ENCODE data around the gene NRAP. TPM values are rescaled to one million over a fixed set of nuclear protein-coding genes. Genes with fewer than 3 reads are reported as not detected.

NRAP gene
- total and polyA plus RNA-seq, 2 donors, result 1.5 TPM; not detected in 1

DNA sequence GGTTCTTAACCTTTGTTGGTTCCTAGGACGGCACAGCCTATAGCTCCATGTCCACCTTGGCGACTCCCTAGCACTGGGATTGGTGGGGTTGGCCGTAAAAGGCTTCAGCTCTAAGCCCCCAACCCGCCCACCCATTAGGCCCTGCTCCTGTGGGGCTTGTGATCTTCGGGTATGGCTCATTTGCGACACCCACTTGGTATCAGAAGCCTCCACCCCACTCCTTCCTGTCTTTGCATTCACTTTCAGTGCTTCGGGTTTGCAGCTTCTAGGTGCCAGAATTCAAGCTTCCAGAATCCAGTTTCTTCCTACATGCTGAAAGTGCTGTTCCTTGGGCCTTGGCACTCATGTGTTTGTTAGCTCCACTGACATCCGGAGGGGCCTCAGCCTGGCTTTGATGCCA, 71.5 kb downstream of the NRAP start:
- Histone ChIP-seq H3K36me3 (ENCODE audit: insufficient read depth) (no peaks in the 10 kb centered on the region), H3K27ac (ENCODE audit: low read depth) (no peak overlapping the region), H3K4me1 (ENCODE audit: insufficient read depth) (no peaks in the 10 kb centered on the region), H3K4me3 (ENCODE audit: low read depth, low read length) (no peak overlapping the region)
- WGBS, result 64% methylated on average over 8 of the region's 8 CpGs
- DNase-seq (ENCODE audit: extremely low spot score), result no peak

DNA sequence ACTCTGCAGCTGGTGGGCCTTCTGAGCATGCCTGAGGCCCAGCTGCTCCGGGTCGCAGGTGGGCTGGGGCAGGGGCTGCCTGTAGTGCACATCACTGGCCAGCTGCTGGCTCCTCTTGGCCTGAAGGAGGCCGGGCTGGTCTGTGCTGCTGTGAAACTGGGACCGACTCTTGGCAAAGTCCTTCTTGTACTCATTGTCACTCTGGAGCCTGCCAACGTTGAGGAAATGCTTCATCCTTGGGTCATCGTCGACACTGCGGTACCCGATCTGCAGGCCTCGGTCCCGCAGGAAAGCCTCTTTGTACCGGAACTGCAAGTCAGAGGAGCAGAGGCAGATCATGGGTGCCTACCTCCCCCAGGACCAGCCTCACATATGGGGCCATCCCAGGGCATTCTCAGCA, 73.3 kb downstream of the NRAP start:
- H3K36me3 ChIP-seq (ENCODE audit: insufficient read depth), result no peaks in the 10 kb centered on the region
- H3K4me3 ChIP-seq (ENCODE audit: low read depth, low read length), result no peak overlapping the region
- no peaks in the 10 kb centered on the region for H3K4me1 ChIP-seq (ENCODE audit: insufficient read depth)
- H3K27ac ChIP-seq (ENCODE audit: low read depth), result no peak overlapping the region
- no peak for DNase-seq (ENCODE audit: extremely low spot score)
- WGBS, result 93% methylated on average over 12 of the region's 12 CpGs

DNA sequence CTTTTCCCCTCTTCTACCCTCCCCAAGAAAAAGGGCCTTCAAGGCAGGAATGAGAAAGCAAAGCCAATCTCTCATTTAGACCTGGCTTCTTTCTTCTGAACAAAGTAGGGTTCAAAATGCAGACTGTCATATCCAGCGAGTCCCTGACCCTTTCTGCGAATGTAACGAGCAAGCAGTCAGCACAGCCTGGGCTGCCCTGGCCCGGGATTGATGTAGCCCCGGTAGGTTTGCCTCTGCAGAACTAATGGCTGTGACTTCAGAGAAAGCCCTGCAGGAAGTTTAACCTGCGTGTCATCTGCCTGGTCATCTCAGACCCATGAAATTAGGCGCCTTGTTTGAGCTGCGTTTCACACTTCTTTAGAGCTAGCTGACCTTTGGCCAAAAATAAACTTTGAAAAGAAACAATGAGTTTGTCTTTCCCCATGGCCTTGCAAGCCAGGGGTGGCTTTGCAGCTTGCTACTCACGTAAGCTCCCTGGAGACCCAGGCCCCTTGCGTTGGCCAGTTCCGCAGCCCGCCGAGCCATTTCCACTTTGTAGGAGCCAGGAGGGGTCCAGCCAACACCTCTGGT, 74.6 kb downstream of the NRAP start:
- DNase-seq (ENCODE audit: extremely low spot score), result no peak
- no peak overlapping the region for H3K27ac ChIP-seq (ENCODE audit: low read depth)
- no peak overlapping the region for H3K4me3 ChIP-seq (ENCODE audit: low read depth, low read length)
- H3K4me1 ChIP-seq (ENCODE audit: insufficient read depth), result no peaks in the 10 kb centered on the region
- WGBS, result 76% methylated on average over 13 of the region's 13 CpGs
- H3K36me3 ChIP-seq (ENCODE audit: insufficient read depth), result no peaks in the 10 kb centered on the region

DNA sequence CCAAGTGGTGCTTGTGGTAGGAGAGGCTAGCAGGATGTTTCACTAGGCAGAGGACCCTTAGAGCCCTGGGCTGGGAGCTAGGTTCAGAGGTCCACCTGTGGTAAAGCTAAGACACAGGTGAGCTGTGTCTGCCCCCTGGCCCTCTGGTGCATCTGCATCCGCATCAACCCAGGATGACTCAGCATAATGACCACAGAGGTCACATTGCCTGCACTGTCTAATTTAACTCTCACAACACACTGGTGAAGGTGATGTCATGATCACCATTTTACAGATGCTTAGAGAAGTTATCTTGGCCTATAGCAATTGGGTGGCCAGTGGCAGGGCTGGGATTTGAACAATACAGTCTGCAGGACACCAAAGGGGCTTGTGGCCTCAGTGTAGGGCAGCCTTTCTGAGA, 77.9 kb downstream of the NRAP start:
- WGBS, result 45% methylated on average over 1 of the region's 1 CpG

DNA sequence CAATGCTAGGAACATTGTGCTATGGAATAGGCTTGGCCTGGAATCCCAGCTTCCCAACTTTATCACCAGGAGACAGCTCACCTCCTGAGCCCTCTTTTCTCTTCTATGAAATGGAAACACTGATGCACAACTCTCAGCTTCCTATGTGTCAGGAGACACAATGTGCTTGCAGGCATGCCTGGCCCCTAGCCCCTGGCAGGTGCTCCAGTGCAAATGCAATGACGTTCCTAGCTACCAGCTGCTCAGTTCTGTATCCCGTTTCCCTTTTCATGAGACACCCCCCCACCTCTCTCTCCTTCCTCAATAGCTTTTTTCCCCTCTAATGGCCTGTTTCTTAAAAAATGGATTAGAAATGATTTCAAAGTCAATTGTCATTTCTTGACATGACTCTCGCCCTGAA, 80.3 kb downstream of the NRAP start:
- Histone ChIP-seq H3K4me3 (ENCODE audit: low read depth, low read length) (no peak overlapping the region), H3K4me1 (ENCODE audit: insufficient read depth) (no peaks in the 10 kb centered on the region), H3K36me3 (ENCODE audit: insufficient read depth) (no peaks in the 10 kb centered on the region), H3K27ac (ENCODE audit: low read depth) (no peak overlapping the region)
- DNase-seq (ENCODE audit: extremely low spot score), result no peak
- 66% methylated on average over 3 of the region's 3 CpGs for WGBS

More for the DNA sequence above, 77.9 kb downstream of the NRAP start:
- no peak for DNase-seq (ENCODE audit: extremely low spot score)
- Histone ChIP-seq H3K4me3 (ENCODE audit: low read depth, low read length) (no peak overlapping the region), H3K27ac (ENCODE audit: low read depth) (no peak overlapping the region), H3K4me1 (ENCODE audit: insufficient read depth) (no peaks in the 10 kb centered on the region), H3K36me3 (ENCODE audit: insufficient read depth) (no peaks in the 10 kb centered on the region)

DNA sequence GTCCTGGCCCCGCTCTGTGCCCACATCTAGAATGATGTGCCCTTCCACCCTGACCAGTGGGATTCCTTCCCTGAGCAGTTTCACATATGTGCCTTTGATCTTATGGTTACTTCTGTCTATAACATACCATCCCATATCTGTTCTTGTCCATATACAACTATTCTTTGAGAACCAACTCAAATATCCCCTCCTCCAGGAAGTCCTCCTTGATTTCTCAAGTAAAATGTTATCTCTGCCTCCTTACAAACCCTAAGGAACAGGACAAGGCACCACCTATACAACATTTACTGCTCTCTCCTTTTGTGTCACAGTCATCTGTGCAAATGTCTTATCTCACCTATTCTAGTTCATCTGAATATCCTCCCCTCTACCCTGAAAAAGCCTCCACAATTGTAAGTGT, 82.7 kb downstream of the NRAP start:
- DNase-seq (ENCODE audit: extremely low spot score), result no peak
- 90% methylated on average over 1 of the region's 1 CpG for WGBS

DNA sequence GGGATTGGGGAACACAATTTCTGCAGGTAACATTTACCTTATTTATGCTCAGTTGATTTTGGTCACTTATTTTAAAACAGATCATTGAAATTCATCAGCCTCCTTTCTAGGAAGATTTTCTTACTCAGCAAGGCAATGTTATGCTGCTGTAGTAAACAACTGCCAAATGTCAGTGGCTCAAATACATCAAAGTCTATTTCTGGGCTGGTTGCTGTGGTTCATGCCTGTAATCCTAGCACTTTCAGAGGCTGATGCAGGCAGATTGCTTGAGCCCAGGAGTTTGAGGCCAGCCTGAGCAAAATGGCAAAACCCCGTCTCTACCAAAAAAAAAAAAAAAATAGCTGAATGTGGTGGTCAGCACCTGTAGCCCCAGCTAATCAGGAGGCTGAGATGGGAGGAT, 85.1 kb downstream of the NRAP start:
- H3K4me3 ChIP-seq (ENCODE audit: low read depth, low read length), result no peak overlapping the region
- no peak for DNase-seq (ENCODE audit: extremely low spot score)
- no peak overlapping the region for H3K27ac ChIP-seq (ENCODE audit: low read depth)
- WGBS, result 92% methylated on average over 1 of the region's 1 CpG
- H3K4me1 ChIP-seq (ENCODE audit: insufficient read depth), result no peaks in the 10 kb centered on the region
- H3K36me3 ChIP-seq (ENCODE audit: insufficient read depth), result no peaks in the 10 kb centered on the region

More for the DNA sequence above, 82.7 kb downstream of the NRAP start:
- no peaks in the 10 kb centered on the region for H3K4me1 ChIP-seq (ENCODE audit: insufficient read depth)
- no peak overlapping the region for H3K4me3 ChIP-seq (ENCODE audit: low read depth, low read length)
- H3K36me3 ChIP-seq (ENCODE audit: insufficient read depth), result no peaks in the 10 kb centered on the region
- no peak overlapping the region for H3K27ac ChIP-seq (ENCODE audit: low read depth)

DNA sequence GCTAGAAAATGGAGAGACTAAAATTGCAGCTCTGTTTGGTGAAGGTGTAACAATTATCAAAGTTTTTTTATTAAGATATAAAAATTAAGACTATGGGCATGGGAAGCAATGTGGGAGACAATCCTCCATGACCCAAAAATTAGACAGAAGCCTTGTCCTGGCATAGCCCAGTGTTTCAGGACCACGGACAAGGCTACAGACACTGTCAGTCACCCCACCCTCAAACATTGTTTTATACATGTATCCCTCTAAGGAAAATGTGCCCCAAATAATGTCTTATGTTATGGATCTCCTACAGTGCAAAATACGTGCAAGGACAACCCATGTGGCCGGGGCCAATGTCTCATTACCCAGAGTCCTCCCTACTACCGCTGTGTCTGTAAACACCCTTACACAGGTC, 87.0 kb downstream of the NRAP start:
- no peak for DNase-seq (ENCODE audit: extremely low spot score)
- H3K27ac ChIP-seq (ENCODE audit: low read depth), result no peak overlapping the region
- H3K4me1 ChIP-seq (ENCODE audit: insufficient read depth), result no peaks in the 10 kb centered on the region
- H3K4me3 ChIP-seq (ENCODE audit: low read depth, low read length), result no peak overlapping the region
- WGBS, result 69% methylated on average over 4 of the region's 4 CpGs
- no peaks in the 10 kb centered on the region for H3K36me3 ChIP-seq (ENCODE audit: insufficient read depth)

DNA sequence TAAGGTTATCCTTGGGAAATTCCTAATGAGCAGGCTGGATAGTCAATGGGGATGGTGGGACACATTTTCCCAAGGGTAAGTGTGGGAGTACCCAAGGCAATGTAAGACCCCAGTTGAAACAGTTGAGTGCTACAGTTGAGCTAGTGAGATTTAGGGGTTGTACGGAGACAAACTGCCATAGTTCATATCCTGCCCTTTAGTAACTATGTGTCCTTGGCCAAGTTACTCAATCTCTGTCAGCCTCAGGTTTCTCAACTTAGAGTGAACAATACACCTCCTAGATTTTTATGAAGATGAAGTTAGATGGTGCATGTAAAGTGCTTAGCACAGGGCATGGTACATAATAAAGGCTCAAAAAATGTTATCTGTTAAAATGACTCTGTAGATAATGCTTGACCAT, 90.5 kb downstream of the NRAP start:
- no peaks in the 10 kb centered on the region for H3K4me1 ChIP-seq (ENCODE audit: insufficient read depth)
- WGBS, result 93% methylated on average over 1 of the region's 1 CpG
- no peak overlapping the region for H3K27ac ChIP-seq (ENCODE audit: low read depth)
- H3K36me3 ChIP-seq (ENCODE audit: insufficient read depth), result no peaks in the 10 kb centered on the region
- no peak for DNase-seq (ENCODE audit: extremely low spot score)
- no peak overlapping the region for H3K4me3 ChIP-seq (ENCODE audit: low read depth, low read length)

DNA sequence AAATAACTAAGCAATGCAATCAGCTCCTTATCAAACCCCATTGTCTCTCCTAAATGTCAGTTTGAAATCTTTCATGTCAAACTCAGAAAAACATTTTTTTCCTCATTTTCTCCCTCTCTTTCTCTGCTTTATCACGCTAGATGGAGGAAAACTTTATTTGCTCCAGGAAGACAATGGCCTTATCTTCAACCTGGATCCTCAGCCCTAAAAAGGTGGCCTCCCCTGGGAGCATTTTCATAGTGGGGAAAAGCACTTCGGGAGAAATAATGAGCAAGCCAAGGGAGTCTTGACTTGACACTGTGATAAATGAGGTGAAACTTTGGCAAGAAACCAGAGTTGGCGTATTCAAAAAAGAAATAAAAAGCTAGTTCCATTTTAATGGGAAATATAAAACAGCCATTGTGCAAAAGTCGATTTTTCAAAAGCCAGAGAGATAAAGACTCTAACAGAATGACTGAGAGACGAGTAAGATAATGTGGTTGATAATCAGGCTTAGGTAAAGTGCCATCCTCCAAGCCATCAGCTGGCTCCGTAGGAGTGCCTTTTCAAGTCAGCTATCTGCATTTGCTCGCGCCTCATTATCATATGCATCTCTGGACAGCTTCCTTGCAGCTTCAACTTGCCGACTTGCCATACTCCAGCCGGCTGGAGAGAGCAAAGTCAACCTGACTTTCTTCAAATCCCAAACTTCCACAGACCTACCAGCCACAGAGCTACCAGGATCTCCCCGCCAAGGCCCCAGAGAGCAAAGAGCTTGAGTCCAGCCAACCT, 91.1 kb downstream of the NRAP start:
- H3K4me1 ChIP-seq (ENCODE audit: insufficient read depth), result no peaks in the 10 kb centered on the region
- 26% methylated on average over 11 of the region's 11 CpGs for WGBS
- H3K27ac ChIP-seq (ENCODE audit: low read depth), result no peak overlapping the region
- DNase-seq (ENCODE audit: extremely low spot score), result no peak
- no peak overlapping the region for H3K4me3 ChIP-seq (ENCODE audit: low read depth, low read length)
- H3K36me3 ChIP-seq (ENCODE audit: insufficient read depth), result no peaks in the 10 kb centered on the region

DNA sequence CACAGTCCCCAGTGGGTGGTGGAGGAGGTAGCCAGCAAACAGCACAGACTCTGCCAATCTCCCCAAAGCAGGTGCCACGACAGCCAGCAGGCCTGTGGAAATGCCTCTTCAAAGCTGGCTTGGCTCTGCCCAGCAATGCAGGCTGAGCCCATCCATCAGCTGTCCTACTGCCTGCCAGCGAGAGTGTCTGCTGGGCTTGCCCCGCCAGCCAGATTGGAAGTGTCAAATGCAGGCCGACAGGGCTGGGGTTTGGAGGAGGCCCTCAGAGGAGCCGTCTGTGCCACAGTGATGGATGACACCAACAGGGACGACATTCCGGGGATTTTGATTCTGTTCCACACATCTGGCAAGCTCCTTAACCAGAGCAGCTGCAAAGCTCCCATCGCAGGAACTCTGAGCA, 94.3 kb downstream of the NRAP start:
- WGBS, result 63% methylated on average over 8 of the region's 8 CpGs
- Histone ChIP-seq H3K4me3 (ENCODE audit: low read depth, low read length) (no peak overlapping the region), H3K4me1 (ENCODE audit: insufficient read depth) (no peaks in the 10 kb centered on the region), H3K27ac (ENCODE audit: low read depth) (no peak overlapping the region), H3K36me3 (ENCODE audit: insufficient read depth) (no peaks in the 10 kb centered on the region)
- DNase-seq (ENCODE audit: extremely low spot score), result no peak

DNA sequence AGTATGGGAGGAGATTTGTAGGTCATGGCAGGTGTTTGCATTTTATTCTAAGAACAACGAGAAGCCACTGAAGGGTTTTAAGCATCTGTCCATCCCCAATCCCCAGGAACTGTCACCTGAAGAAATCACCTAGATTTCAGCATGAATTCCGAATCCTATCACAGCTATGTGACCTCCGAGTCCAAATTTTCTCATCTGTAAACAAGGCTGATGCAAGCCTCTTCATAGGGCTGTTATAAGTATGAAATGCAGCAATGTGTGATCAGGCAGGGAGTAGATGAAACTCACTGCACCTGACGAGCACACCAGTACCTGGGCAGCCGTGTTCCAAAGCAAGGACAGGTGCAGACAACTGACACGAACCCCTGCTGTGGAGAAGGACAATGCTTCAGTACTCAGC, 97.0 kb downstream of the NRAP start:
- Histone ChIP-seq H3K27ac (ENCODE audit: low read depth) (no peak overlapping the region), H3K4me1 (ENCODE audit: insufficient read depth) (no peaks in the 10 kb centered on the region), H3K4me3 (ENCODE audit: low read depth, low read length) (no peak overlapping the region), H3K36me3 (ENCODE audit: insufficient read depth) (no peaks in the 10 kb centered on the region)
- DNase-seq (ENCODE audit: extremely low spot score), result no peak
- 77% methylated on average over 6 of the region's 6 CpGs for WGBS

DNA sequence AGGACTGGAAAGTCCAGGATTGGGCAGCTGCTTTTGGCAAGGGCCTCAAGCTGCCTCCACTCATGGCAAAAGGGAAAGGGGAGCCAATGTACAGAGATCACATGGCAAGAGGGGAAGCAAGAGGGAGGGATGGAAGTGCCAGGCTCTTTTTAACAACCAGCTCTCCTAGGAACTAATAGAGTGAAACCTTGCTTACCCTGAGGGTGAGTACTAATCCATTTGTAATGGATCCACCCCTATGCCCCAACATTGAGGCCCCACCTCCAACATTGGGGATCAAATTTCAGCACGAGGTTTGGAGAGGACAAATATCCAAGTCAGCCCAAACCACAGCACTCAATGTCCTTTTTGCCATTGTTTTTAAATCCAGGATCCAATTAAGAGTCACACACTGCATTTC, 98.5 kb downstream of the NRAP start:
- WGBS, result 18% methylated on average over 1 of the region's 1 CpG
- no peak for DNase-seq (ENCODE audit: extremely low spot score)
- no peak overlapping the region for H3K4me3 ChIP-seq (ENCODE audit: low read depth, low read length)

DNA sequence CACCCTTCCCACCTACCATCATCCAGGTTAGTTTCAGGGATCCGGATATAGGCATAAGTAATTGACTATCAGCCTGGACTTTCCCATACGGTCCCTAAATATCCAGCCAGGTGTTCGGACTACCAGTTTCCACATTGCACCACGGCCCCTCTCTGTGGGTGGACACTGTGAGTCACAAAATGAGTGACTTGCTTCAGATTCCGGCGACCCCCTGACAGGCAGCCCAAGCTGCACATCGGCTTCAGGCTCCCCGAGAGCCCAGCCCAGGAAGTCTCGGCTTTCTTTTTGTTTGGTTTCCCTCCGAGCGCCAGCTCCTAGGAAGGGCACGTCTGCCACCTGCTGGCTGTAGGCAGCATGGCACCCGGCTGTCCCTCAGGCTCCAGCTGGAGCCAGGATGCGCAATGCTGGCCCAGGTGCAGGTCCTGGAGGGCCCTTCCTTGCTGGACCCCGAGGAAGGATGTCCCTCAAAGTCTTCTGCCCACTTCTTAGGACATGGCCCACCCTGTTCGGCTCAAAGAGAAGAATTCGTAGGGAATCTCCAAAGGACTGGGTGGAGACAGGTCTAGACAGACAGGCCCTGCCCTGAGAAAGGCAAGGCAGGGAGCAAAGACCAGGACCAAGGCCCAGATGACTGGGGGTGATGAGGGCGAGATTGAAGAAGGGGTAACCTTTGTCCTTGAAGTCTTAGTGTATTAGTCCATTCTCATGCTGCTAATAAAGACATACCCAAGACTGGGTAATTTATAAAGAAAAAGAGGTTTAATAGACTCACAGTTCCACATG, 100.3 kb downstream of the NRAP start:
- Histone ChIP-seq H3K36me3 (ENCODE audit: insufficient read depth) (no peaks in the 10 kb centered on the region), H3K27ac (ENCODE audit: low read depth) (no peak overlapping the region), H3K4me3 (ENCODE audit: low read depth, low read length) (peak overlapping the region; percentile 16), H3K4me1 (ENCODE audit: insufficient read depth) (no peaks in the 10 kb centered on the region)
- 11% methylated on average over 18 of the region's 18 CpGs for WGBS
- no peak for DNase-seq (ENCODE audit: extremely low spot score)

More for the DNA sequence above, 98.5 kb downstream of the NRAP start:
- H3K4me1 ChIP-seq (ENCODE audit: insufficient read depth), result no peaks in the 10 kb centered on the region
- no peaks in the 10 kb centered on the region for H3K36me3 ChIP-seq (ENCODE audit: insufficient read depth)
- no peak overlapping the region for H3K27ac ChIP-seq (ENCODE audit: low read depth)
